Gastroesophageal sphincter (tissue), 4 donors: ENCODE measurements around the gene CERKL. TPM values are rescaled to one million over a fixed set of nuclear protein-coding genes. Genes with fewer than 3 reads are reported as not detected.

Source experiments
- ATAC-seq: fragments of 150-250 bp; one replicate; pipeline ENCODE4 v1.9.1; 2016; ENCODE audit warnings: mild to moderate bottlenecking, moderate library complexity
- H3K27ac ChIP-seq, 4 donors: fragments of 200-600 bp; sonication (generic) in 3 of 4; 1 replicate in 3 of 4; 2 replicates in 1 of 4; pipeline ENCODE4 v1.5.1; 2016 to 2019
- H3K27me3 ChIP-seq: fragments of 200-600 bp; sonication (generic); one replicate; pipeline ENCODE4 v1.5.1; 2019
- H3K36me3 ChIP-seq, 2 donors: fragments of 200-600 bp; sonication (generic); one replicate each; pipeline ENCODE4 v1.5.1; 2019; ENCODE audit warnings: control low read depth in 1 of 2
- H3K4me1 ChIP-seq, 3 donors: fragments of 200-600 bp; sonication (generic); 1 replicate in 2 of 3; 2 replicates in 1 of 3; pipeline ENCODE4 v1.5.1; 2016 to 2019; ENCODE audit warnings: control low read depth in 2 of 3
- H3K4me3 ChIP-seq, 2 donors: fragments of 200-600 bp; sonication (generic); one replicate each; pipeline ENCODE4 v1.5.1; 2019; ENCODE audit warnings: mild to moderate bottlenecking in 1 of 2, moderate library complexity in 1 of 2
- H3K9me3 ChIP-seq, 3 donors: fragments of 200-600 bp; sonication (generic); one replicate each; pipeline ENCODE4 v1.5.1; 2017 to 2019; ENCODE audit warnings: control low read depth in 2 of 3
- EP300 ChIP-seq: sonication (generic); formaldehyde crosslinking; IDR thresholded peaks from one replicate; pipeline ENCODE4 v1.6.1; 2017; ENCODE audit warnings: antibody characterized with exemption, mild to moderate bottlenecking
- POLR2A ChIP-seq, 2 donors: fragments of 450-650 bp; IDR thresholded peaks; one replicate each; pipeline ENCODE4 v1.6.1; 2017; ENCODE audit warnings: antibody characterized with exemption in 2 of 2, mild to moderate bottlenecking in 2 of 2, moderate library complexity in 1 of 2
- POLR2AphosphoS5 ChIP-seq: sonication (generic); formaldehyde crosslinking; IDR thresholded peaks from one replicate; pipeline ENCODE4 v1.6.1; 2017; ENCODE audit warnings: antibody characterized with exemption
- WGBS, 2 donors: methylation state at CpG; one replicate each; pipeline ENCODE4 v1.1.5; 2018; ENCODE audit warnings: low coverage in 1 of 2; 5-methylcytosine and 5-hydroxymethylcytosine counted together
- total RNA-seq, 4 donors: library from RNA; depleted of rRNA; stranded (reverse); fragments of >200 nt; gene quantifications; one replicate each; pipeline ENCODE4 v1.1.0, GENCODE V29; 2016
- TF ChIP-seq, protein P1 (sequence below), 4 experiments: fragments of 200-600 bp in 2 of 4; fragments of 450-650 bp in 2 of 4; sonication (generic) in 1 of 4; IDR thresholded peaks; one replicate each; pipeline ENCODE4 v1.5.1; 2017 to 2019; ENCODE audit warnings: antibody characterized with exemption in 4 of 4, mild to moderate bottlenecking in 2 of 4, moderate library complexity in 2 of 4

CERKL gene
- total RNA-seq, 4 donors from 2014 or later = 0.78 TPM; not detected in 3

DNA sequence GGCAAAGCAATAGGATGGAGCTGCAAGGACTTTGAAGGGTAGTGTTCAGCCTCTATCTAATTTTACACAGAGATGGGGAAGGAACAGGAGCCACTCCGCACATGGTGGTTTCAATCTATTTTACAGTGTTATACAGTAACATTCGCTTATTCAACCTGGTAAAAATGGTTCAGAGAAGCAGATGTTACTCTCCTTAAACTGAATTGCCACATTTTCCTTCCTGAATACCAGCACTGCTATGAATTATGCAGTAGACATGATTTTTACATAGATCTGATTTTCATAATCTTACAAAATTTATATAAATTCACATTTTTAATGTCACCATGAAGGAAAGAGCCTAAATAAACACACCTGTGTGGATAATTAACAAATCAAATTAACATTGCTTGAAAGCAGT lies 114.7 kb downstream of the CERKL start:
- TF ChIP-seq, protein P1, sequence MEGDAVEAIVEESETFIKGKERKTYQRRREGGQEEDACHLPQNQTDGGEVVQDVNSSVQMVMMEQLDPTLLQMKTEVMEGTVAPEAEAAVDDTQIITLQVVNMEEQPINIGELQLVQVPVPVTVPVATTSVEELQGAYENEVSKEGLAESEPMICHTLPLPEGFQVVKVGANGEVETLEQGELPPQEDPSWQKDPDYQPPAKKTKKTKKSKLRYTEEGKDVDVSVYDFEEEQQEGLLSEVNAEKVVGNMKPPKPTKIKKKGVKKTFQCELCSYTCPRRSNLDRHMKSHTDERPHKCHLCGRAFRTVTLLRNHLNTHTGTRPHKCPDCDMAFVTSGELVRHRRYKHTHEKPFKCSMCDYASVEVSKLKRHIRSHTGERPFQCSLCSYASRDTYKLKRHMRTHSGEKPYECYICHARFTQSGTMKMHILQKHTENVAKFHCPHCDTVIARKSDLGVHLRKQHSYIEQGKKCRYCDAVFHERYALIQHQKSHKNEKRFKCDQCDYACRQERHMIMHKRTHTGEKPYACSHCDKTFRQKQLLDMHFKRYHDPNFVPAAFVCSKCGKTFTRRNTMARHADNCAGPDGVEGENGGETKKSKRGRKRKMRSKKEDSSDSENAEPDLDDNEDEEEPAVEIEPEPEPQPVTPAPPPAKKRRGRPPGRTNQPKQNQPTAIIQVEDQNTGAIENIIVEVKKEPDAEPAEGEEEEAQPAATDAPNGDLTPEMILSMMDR (IDR thresholded peaks at IDR 0.05) = no peak
- TF ChIP-seq POLR2AphosphoS5 (no peak), EP300 (no peak), POLR2A (IDR thresholded peaks at IDR 0.05) (no peak)
- no peaks in the 10 kb centered on the region for H3K36me3 ChIP-seq
- no peak overlapping the region for H3K4me3 ChIP-seq
- H3K27ac ChIP-seq = no peak overlapping the region
- H3K27me3 ChIP-seq = no peaks in the 10 kb centered on the region
- no peaks in the 10 kb centered on the region for H3K4me1 ChIP-seq
- no peak for ATAC-seq
- no peaks in the 10 kb centered on the region for H3K9me3 ChIP-seq
- WGBS, 2 donors = 92 to 100% methylated on average over 2 of the region's 2 CpGs

DNA sequence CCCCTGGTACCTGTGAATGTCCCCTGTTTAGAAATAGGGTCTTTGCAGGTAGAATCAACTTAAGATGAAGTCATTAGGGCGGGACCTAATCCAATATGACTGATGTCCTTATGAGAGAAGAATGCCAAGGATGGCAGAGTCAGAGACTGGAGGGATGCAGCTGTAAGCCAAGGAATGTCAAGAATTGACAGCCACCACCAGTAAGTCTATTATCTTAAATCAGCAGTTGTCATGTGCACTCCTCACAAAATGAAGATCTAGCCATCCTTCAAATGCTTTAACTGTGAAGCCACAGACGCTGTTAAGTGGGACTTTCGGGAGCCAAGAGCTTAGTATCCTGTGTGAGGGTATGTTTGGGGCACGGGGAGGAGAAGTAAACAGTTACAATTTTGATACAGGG lies 116.5 kb downstream of the CERKL start:
- Histone ChIP-seq H3K9me3 (no peaks in the 10 kb centered on the region), H3K36me3 (no peaks in the 10 kb centered on the region), H3K27ac (no peak overlapping the region), H3K27me3 (no peaks in the 10 kb centered on the region), H3K4me3 (no peak overlapping the region), H3K4me1 (no peaks in the 10 kb centered on the region)
- no peak for TF ChIP-seq POLR2AphosphoS5
- TF ChIP-seq, protein P1 (IDR thresholded peaks at IDR 0.05) = no peak
- no peak for TF ChIP-seq EP300
- TF ChIP-seq POLR2A (IDR thresholded peaks at IDR 0.05) = no peak
- no peak for ATAC-seq
- 92 to 100% methylated on average over 2 to 4 of the region's 4 CpGs for WGBS, 2 donors

DNA sequence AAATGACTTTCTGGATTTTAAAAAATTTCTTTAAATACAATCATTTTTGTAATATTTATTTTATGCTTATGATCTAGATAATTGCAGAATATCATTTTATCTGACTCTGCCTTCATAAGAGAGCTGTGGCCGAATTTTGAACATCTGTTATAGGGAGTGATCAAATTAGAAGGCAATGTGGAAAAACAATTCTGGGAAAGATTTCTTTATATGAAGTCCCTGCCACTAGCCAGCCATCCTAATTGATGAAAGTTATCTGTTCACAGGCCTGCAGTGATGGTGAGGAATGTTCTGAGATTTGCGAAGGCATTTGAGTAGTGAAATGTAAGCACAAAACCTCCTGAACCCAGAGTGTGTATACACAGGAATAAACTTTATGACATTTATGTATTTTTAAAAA lies 120.2 kb downstream of the CERKL start:
- no peak overlapping the region for H3K27ac ChIP-seq
- ATAC-seq = no peak
- TF ChIP-seq POLR2A (IDR thresholded peaks at IDR 0.05) = no peak
- TF ChIP-seq POLR2AphosphoS5 = no peak
- TF ChIP-seq, protein P1 (IDR thresholded peaks at IDR 0.05) = no peak
- no peak for TF ChIP-seq EP300
- no peaks in the 10 kb centered on the region for H3K9me3 ChIP-seq
- 39 to 70% methylated on average over 2 of the region's 2 CpGs for WGBS, 2 donors
- H3K4me3 ChIP-seq = no peak overlapping the region
- H3K36me3 ChIP-seq = no peaks in the 10 kb centered on the region
- H3K27me3 ChIP-seq = no peaks in the 10 kb centered on the region
- no peaks in the 10 kb centered on the region for H3K4me1 ChIP-seq

DNA sequence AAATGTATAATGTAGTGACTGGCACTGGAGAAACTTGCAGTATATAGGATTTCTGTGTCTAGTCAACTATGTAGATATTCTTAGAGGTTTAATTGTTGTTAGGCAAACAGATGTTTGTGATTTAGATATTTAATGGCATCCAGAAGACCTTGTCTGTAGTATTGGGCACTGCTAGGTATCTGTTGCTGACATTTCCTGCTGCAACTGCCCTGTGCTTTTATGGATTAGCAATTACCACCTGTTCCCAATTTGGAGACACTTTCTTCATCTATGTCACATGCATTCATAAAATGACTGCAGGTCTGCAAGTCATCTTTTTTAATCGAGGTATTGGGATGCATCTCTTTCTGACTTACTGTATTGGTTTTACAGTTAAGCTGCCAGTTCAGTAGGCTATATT lies 128.5 kb downstream of the CERKL start:
- TF ChIP-seq POLR2AphosphoS5 = no peak
- no peak for TF ChIP-seq EP300
- TF ChIP-seq POLR2A (IDR thresholded peaks at IDR 0.05) = no peak
- TF ChIP-seq, protein P1 (IDR thresholded peaks at IDR 0.05) = no peak
- Histone ChIP-seq H3K9me3 (no peaks in the 10 kb centered on the region), H3K4me1 (no peaks in the 10 kb centered on the region), H3K27ac (no peak overlapping the region), H3K4me3 (no peak overlapping the region), H3K36me3 (no peaks in the 10 kb centered on the region), H3K27me3 (no peaks in the 10 kb centered on the region)
- 71 to 83% methylated on average over 1 of the region's 1 CpG for WGBS, 2 donors
- no peak for ATAC-seq

DNA sequence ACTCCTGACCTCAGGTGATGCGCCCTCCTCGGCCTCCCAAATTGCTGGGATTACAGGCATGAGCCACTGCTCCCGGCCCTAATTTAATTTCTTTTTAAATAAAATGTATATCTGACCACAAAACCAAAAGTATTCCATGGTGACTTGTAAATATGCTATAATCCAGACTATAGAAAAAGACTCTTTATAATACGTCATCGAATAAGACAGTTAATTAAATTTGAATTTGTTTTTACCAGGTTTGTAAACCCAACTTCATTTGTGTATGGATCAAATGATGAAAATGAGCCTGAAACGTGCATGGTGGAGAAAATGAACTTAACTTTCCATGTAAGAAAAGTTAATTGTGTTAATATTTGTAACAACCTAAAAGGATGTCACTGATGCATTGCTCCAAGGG lies 129.8 kb downstream of the CERKL start:
- no peak for ATAC-seq
- Histone ChIP-seq H3K9me3 (no peaks in the 10 kb centered on the region), H3K4me1 (no peaks in the 10 kb centered on the region), H3K27ac (no peak overlapping the region), H3K27me3 (no peaks in the 10 kb centered on the region), H3K36me3 (no peaks in the 10 kb centered on the region), H3K4me3 (no peak overlapping the region)
- no peak for TF ChIP-seq EP300
- no peak for TF ChIP-seq POLR2AphosphoS5
- TF ChIP-seq, protein P1 (IDR thresholded peaks at IDR 0.05) = no peak
- TF ChIP-seq POLR2A (IDR thresholded peaks at IDR 0.05) = no peak
- WGBS, 2 donors = 89 to 97% methylated on average over 3 to 6 of the region's 6 CpGs
